Measurements from ENCODE around the gene CTU1.

The CTU1 gene

GRCh38 chr19:51107406-51108065 is 673 bp downstream of the CTU1 start:
- in situ Hi-C loops (cut with MboI; ENCODE audit: low sequenced_read_pairs) = no loop called here

DNA sequence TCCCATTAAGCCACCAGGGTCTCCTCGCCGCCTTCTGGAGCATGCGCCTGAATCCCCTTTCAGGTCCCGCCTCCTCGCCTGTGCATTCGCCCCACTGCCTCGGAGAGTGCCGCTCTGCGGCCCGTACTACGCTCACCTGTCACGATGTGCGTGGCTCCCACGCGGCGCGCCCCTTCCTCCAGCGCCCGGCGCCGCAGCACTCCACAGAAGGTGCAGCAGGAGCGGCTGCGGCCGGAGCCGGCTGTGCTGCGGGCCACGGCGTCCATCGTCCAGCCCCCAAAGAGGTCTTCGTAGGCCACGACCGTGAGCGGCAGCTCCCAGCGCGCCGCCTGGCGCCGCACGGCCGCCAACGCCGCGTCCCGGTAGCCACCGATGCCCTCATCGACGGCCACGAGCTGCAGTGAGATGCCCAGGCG is 4.3 kb downstream of the CTU1 start:
- in situ Hi-C loops (cut with MboI; ENCODE audit: low sequenced_read_pairs) = no loop called here

DNA sequence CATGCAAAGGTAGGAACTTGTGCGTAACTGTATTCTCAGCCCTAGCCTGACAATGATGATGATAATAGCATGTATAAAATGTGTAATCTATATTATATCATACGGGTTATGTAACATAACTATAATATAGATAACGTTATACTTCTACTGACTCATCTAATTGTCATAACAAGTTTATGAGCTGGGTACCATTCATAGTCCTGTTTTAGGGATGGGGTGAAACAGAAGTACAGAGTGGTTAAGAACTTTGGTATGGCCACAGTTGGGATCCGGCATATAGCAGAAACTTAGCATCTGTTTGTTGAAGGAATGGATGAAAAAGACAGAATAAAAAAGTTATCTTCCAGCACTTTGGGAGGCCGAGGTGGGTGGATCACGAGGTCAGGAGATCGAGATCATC is 5.2 kb downstream of the CTU1 start:
- in situ Hi-C loops (cut with MboI; ENCODE audit: low sequenced_read_pairs) = no loop called here

DNA sequence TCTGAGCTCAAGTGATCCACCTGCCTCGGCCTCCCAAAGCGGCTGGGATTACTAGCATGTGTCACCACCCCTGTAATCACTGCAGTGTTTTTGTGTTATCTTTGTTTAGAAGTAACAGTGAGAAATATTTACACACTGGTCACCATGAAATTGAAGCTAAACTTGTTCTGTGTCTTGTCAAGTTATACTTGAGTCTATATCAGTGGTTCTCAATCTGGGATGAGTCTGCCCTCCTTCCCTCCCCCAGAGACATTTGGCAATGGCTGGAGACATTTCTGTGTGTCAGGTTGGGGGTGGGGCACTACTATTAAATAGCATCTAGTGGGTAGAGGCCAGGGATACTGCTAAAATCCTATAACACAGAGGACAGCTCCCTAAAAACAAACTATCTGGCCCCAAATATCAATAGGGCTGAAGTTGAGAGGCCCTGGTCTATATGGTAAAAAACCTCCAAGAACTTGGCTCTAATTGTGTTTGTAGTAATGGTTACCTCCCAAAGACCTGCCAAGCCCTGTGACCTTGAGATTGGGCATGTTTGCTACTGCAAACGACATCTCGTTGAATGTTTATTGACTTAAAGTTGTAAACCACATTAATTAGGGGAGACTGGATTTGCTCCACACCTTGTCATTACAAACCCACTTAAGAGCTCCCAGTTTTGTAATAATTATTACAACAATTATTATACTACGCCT is 6.9 kb downstream of the CTU1 start:
- in situ Hi-C loops (cut with MboI; ENCODE audit: low sequenced_read_pairs) = no loop called here

DNA sequence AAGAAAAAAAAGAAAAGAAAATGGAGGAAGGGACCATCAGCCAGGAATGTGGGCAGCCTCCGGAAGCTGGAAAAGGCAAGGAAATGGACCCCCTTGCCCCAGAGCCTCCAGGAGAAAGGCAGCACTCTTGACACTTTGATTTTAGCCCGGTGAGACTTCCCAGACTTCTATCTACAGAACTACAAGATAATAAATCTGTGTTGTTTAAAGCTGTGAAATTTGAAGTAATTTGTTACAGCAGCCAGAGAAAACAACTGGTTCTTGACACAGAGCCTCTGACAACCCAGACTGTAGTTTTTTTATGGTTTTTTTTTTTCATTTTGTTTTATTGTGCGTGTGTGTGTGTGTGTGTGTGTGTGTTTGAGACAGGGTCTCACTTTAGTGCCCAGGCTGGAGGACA is 7.6 kb downstream of the CTU1 start:
- in situ Hi-C loops (cut with MboI; ENCODE audit: low sequenced_read_pairs) = no loop called here

DNA sequence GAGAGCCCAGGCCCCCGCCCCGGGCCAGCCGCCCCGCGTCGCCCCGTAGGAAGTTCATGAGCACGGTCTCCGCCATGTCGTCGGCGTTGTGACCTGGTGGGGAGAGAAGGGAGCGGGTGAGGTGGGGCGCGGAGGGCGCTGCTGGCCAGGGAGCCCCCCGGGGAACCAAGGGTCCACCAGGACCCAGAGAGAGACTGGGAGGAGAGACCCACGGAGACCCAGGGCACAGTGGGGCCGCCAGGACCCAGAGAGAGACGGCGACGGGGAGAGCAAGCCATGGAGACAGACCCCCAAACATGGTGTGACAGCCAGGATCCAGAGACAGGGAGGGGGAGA is 9.2 kb downstream of the CTU1 start:
- in situ Hi-C loops (cut with MboI; ENCODE audit: low sequenced_read_pairs) = no loop called here

DNA sequence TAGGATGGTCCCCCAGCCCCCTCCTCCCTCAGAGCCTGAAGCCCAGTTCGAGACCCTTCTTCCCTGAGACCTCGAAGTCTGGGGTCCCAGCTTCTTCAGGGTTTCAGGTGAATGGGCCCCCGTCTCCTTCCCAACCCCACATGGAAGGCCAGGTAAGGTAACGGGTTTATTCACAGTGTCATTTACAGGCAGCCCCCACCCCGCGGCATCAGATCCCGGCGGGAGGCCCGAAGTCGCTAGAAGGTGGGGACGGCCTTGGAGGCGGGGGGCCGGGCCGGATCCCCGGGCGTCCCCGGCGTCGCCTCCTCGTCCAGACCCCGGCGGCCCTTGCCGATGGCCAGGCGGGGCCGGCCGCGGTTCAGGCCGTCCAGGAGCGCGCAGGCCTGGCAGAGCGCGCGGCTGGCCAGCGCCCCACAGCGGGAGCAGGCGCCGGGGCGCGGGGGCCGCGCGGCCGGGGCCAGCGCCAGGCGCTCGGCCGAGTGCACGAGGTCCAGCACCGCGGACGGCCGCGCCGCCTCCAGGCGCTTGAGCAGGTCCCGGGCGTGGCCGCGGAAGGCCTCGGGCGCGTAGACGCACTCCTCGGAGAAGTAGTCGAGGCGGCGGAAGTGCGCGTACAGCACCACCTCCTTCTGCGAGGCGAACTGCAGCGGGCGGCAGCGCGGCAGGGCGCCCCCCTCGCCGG is 9.7 kb downstream of the CTU1 start:
- in situ Hi-C loops (cut with MboI; ENCODE audit: low sequenced_read_pairs) = no loop called here

DNA sequence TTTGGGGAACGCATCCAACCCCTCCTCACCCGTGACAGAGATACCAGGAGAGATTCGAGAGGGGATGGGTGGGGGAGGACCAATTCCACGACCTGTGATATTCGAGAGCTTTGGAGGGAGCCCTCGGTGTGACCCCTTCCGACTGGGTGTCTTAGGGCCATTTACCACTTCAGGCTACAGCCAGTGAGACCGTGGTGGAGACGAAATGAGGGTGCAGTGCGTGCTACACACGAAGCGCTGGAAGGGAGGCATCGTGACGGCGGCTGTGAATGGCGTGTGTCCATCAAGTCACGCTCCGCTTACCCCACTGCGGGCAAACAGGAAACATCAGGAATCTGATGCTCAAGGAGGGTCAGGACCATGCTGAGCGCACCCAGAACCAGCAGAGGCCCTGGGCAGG is 10.4 kb downstream of the CTU1 start:
- in situ Hi-C loops (cut with MboI; ENCODE audit: low sequenced_read_pairs) = no loop called here

GRCh38 chr19:51097166-51097738 is 11.0 kb downstream of the CTU1 start:
- in situ Hi-C loops (cut with MboI; ENCODE audit: low sequenced_read_pairs) = no loop called here

DNA sequence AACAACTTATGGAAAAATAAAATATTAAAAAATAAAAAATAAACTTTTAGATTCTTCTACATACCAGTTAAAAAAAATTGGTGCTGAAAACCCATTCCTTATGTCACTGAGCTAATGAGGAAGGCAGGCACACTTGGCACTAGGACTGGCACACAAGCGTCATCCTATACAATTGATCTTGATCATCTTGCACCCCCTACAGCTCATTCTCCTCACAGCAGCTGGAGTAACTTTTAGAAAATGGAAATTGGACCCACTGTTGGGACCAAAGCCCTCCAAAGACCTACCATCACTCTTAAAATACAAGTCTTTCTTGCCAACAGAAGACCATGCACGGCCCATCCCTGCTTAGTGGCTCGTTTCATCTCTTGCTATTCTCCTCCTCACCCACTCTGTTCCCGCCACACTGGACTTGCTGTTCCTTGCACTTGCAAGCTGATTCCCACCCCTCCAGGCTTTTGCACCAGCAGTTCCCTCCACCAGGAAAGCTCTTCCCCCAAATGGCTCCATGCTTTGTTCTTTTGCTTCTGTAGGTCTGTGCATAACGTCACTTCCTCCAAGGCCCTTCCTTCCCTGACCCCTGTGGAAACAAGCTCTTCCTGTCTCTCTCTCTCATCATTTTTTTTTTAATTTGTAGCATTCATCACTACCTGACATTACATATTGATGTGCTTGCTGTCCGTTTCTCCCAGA is 11.6 kb downstream of the CTU1 start:
- in situ Hi-C loops (cut with MboI; ENCODE audit: low sequenced_read_pairs) = no loop called here

DNA sequence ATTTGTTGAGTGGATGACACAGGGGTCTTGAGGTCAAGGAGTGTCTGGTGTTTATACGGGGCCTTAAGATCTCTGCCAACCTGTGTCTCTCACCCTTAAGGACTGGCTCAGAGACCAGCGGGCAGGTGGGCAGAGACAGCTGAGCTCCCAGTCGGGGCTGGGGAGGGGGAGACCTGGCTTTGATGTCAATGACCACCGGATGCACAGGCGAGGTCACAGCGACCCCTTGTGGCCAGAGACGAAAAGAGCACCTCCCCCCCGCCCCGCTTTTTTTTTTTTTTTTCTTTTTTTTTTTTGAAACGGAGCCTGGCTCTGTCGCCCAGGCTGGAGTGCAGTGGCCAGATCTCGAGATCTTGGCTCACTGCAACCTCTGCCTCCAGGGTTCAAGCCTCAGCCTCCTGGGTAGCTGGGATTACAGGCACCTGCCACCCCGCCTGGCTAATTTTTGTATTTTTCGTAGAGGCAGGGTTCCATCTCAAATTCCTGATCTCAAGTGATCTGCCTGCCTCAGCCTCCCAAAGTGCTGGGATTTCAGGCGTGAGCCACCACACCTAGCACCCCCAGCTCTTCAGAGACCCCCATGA is 13.4 kb downstream of the CTU1 start:
- in situ Hi-C loops (cut with MboI; ENCODE audit: low sequenced_read_pairs) = no loop called here

- in situ Hi-C loops (cut with MboI; ENCODE audit: low sequenced_read_pairs) = no loop called here
These were observed 14.5 kb downstream of the CTU1 start for GRCh38 chr19:51093510-51094345.

- in situ Hi-C loops (cut with MboI; ENCODE audit: low sequenced_read_pairs) = no loop called here
These were observed 15.1 kb downstream of the CTU1 start for GRCh38 chr19:51093101-51093500.

GRCh38 chr19:51091895-51092873 is 16.0 kb downstream of the CTU1 start:
- in situ Hi-C loops (cut with MboI; ENCODE audit: low sequenced_read_pairs) = no loop called here

DNA sequence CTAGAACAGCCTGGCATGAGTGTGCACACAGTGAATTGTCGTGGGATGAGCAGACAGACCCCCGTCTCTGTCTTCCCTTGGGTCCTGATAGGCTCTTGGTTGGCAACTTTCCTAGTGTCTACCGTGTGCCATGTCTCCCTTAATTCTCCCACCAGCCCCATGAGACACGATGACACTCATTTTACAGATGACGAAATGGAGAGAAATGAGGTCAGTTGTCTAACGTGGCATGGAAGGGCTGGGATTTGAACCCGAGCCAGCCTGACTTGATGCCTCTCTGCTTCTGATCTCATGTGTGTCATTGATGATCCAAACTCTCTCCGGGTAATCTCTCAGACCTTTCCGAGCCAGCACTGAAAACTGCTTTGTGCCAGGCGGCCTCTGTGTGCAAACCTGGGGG is 17.1 kb downstream of the CTU1 start:
- in situ Hi-C loops (cut with MboI; ENCODE audit: low sequenced_read_pairs) = no loop called here

GRCh38 chr19:51090471-51090870 is 17.7 kb downstream of the CTU1 start:
- in situ Hi-C loops (cut with MboI; ENCODE audit: low sequenced_read_pairs) = no loop called here

DNA sequence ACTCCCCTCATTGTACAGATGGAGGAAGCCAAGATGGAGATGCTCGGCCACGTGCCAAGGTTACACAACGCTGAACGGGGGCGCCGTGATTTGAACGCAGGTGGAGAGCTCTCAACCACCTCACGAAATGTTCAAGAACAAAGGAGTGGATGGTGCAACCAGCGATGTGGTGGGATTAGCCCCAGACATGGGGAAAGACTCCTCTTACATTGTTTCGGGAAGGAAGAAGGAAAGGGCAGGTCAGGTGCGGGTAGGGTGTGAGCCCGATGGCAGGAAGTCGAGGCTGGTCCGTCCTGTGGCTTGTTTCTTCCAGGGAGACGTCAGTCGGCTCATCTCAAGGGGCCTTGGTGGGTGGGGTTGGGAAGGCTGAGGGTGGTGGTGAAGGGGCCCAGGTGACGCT is 18.4 kb downstream of the CTU1 start:
- in situ Hi-C loops (cut with MboI; ENCODE audit: low sequenced_read_pairs) = no loop called here

DNA sequence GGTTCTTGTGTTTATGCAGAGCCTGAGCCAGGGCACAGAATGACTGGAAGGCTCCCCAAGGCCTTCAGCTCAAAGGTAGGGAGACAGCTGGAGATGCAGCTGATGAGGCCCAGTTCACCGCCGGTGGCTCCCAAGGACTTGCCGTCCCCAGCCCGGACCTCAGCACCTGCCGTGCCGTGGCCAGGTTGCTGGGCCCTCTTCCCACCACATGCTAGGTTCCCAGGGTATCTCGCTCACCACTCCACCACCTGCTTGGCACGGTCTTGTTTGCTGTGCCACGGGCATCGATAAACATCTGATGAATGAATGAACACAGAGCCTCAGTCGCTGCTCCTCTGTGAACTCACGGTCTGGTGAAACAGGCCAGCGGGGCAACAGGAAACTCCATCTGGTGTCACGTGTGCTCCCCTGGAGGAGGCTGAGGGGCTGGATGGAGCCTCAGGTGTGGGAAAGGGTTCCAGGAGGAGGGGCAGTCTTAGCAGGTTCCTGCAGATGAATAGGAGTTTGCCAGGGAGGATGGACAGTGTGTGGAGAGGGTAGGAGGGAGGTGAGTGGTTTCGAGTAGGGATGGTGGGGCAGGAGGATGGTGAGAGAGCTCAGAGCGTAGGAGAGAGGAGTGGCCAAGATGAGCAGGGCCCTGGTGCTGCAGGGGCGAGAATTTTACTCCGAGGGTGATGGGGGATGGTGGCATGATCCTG is 21.9 kb downstream of the CTU1 start:
- in situ Hi-C loops (cut with MboI; ENCODE audit: low sequenced_read_pairs) = no loop called here
